Suprapubic skin (tissue), 4 donors: ENCODE data around the gene DNAJC27.

Experiments
- CTCF ChIP-seq, 2 donors: fragments of 200-600 bp in 1 of 2; fragments of 450-650 bp in 1 of 2; sonication (generic) in 1 of 2; IDR thresholded peaks; one replicate each; pipeline ENCODE4 v1.5.1; 2016 to 2019; ENCODE audit warnings: antibody characterized with exemption in 2 of 2, mild to moderate bottlenecking in 1 of 2, moderate library complexity in 1 of 2
- EP300 ChIP-seq: sonication (generic); formaldehyde crosslinking; IDR thresholded peaks from one replicate; pipeline ENCODE4 v1.6.1; 2017; ENCODE audit warnings: antibody characterized with exemption
- POLR2A ChIP-seq, 2 donors: fragments of 450-650 bp; IDR thresholded peaks; one replicate each; pipeline ENCODE4 v1.6.1; 2017; ENCODE audit warnings: antibody characterized with exemption in 2 of 2, mild to moderate bottlenecking in 2 of 2, moderate library complexity in 2 of 2
- POLR2AphosphoS5 ChIP-seq, 3 donors: sonication (generic); formaldehyde crosslinking; IDR thresholded peaks; one replicate each; pipeline ENCODE4 v1.6.1; 2017; ENCODE audit warnings: antibody characterized with exemption in 3 of 3

GRCh38 chr2:25000036-25000435 is 28.3 kb upstream of the DNAJC27 start:
- TF ChIP-seq POLR2AphosphoS5 (IDR thresholded peaks at IDR 0.05) (no peak), CTCF (IDR thresholded peaks at IDR 0.05) (no peak), POLR2A (IDR thresholded peaks at IDR 0.05) (no peak), EP300 (no peak)
